Caco-2 (cell line): Measurements from ENCODE around the gene CEP95. TPM values are rescaled to one million over a fixed set of nuclear protein-coding genes. Genes with fewer than 3 reads are reported as not detected.
"Not testable (repeated sequence)": the region's sequence is repeated elsewhere in the genome, so short reads cannot be mapped to it uniquely, and the experiment has no call there.

Source experiments
- BruUV-seq: library from RNA; stranded (reverse); fragments of 400-500 nt; replicated peaks from 2 replicates; lab custom pipeline; 2021; lab: Mats Ljungman, UMichigan
- CTCF ChIA-PET: fragments of 300-600 bp; sonication (Branson Sonifier 250); formaldehyde crosslinking; loops from one replicate; lab custom pipeline; 2022; ENCODE audit warnings: antibody characterized with exemption; lab: Charles Lee
- POLR2A ChIA-PET: fragments of 300-600 bp; sonication (Branson Sonifier 250); formaldehyde crosslinking; loops from one replicate; lab custom pipeline; 2022; ENCODE audit warnings: antibody characterized with exemption; lab: Charles Lee
- DNase-seq, 2 experiments: peaks; one replicate each; pipeline versions ENCODE4 v3.0.0 to v3.0.0-alpha.2; 2020 to 2022
- H3K27me3 ChIP-seq: replicated peaks from 2 replicates; pipeline ENCODE4 v1.6.0; 2011; ENCODE audit warnings: low read length; ENCODE audit not compliant: control insufficient read depth, insufficient read depth
- H3K36me3 ChIP-seq: 2 replicates; pipeline ENCODE4 v1.5.1; 2011; ENCODE audit warnings: low read length; ENCODE audit not compliant: control insufficient read depth, insufficient read depth
- H3K4me1 ChIP-seq: fragments of 250-450 bp; sonication (Bioruptor Pico); 2 replicates; pipeline ENCODE4 v1.5.1; 2020; ENCODE audit warnings: mild to moderate bottlenecking
- H3K4me3 ChIP-seq: 2 replicates; pipeline ENCODE4 v1.5.1; 2011; ENCODE audit warnings: low read depth, mild to moderate bottlenecking, control low read depth, low read length
- H3K9me3 ChIP-seq: fragments of 250-450 bp; sonication (Bioruptor Pico); 2 replicates; pipeline ENCODE4 v1.5.1; 2020; ENCODE audit warnings: mild to moderate bottlenecking, moderate library complexity
- H3K27ac Mint-ChIP-seq: one replicate; pipeline ENCODE4 v1.8.0; 2022; ENCODE audit warnings: mixed read lengths; ENCODE audit not compliant: unreplicated experiment
- H3K27me3 Mint-ChIP-seq: one replicate; pipeline ENCODE4 v1.8.0; 2022; ENCODE audit warnings: mixed read lengths; ENCODE audit not compliant: insufficient read depth, unreplicated experiment
- H3K36me3 Mint-ChIP-seq: one replicate; pipeline ENCODE4 v1.8.0; 2022; ENCODE audit warnings: mild to moderate bottlenecking, mixed read lengths; ENCODE audit not compliant: insufficient read depth, unreplicated experiment
- H3K4me1 Mint-ChIP-seq: one replicate; pipeline ENCODE4 v1.8.0; 2022; ENCODE audit warnings: low read depth, mixed read lengths; ENCODE audit not compliant: unreplicated experiment
- H3K4me3 Mint-ChIP-seq: one replicate; pipeline ENCODE4 v1.8.0; 2022; ENCODE audit warnings: mild to moderate bottlenecking, moderate library complexity, mixed read lengths; ENCODE audit not compliant: unreplicated experiment
- H3K9me3 Mint-ChIP-seq: one replicate; pipeline ENCODE4 v1.8.0; 2022; ENCODE audit warnings: mixed read lengths; ENCODE audit not compliant: unreplicated experiment
- intact Hi-C: fragments of 100-400 bp; cut with micrococcal nuclease; formaldehyde crosslinking; loops from one replicate; pipeline ENCODE4 v1.10.0; 2022; ENCODE audit not compliant: unreplicated experiment
- total RNA-seq: library from RNA; stranded (reverse); gene quantifications from 2 replicates; pipeline ENCODE4 v1.2.3, GENCODE V29; 2022
- TF ChIP-seq, protein P1 (sequence below), 2 experiments: fragments of 200-600 bp in 1 of 2; IDR thresholded peaks; 1 replicate in 1 of 2; 2 replicates in 1 of 2; pipeline versions ENCODE4 v1.5.1 to v1.8.0; 2011 to 2022; ENCODE audit warnings: antibody characterized with exemption in 1 of 2, control low read depth in 1 of 2, inconsistent platforms in 1 of 2, low read depth in 1 of 2, low read length in 1 of 2, mild to moderate bottlenecking in 1 of 2, moderate library complexity in 1 of 2; ENCODE audit not compliant: insufficient read depth in 1 of 2, severe bottlenecking in 1 of 2, unreplicated experiment in 1 of 2

Gene CEP95
- total RNA-seq, 1 experiment from 2014 or later, result 63.6 TPM

DNA sequence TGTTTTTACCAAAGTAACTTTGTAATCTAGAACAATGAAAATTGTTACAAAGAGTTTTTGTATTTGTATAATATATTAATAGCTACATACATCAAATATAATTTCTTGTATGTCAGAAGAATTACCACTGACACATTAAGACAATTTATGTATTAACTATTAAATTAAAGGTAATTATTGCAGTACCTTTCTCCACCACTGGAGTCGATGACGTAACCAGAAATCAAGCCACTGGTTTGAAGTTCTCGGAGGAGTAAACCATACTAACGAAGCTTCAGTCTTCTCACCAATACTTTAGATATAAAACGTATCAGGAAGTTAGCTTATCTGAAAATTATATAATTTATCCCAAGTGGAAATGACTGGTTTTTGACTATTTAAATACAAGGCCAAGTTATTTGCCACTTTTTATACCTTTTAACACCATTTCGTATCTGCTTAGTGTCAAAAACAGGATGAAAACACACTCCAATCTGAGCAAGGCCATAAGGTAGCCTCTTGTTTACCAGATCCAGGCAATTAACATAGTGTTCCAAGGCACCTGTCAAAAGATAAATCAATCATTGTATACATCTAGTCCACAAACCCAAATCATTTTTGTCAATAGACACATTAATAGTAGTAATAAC lies 14.2 kb upstream of the CEP95 start:
- no peak overlapping the region for H3K4me3 ChIP-seq

DNA sequence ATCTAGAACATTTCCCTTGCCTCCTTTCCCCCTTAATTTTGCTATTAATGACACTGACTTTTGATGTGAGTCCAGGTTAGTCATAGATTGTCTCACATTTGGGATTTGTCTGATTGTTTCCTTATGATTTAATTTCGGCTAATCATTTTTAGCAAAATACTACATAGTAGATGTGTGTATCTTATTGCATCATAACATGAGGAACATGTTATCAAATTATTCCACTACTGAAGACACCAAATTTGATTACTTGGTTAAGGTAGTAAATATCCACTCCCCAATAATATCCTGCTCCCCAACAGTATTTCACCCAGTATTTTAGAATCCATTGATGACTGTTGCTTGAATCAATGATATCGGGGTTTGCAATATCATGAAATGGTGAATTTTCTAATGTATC lies 12.7 kb upstream of the CEP95 start:
- Histone ChIP-seq H3K27me3 (no peaks in the 10 kb centered on the region), H3K4me3 (no peak overlapping the region)

More for the DNA sequence above, 14.2 kb upstream of the CEP95 start:
- TF ChIP-seq, protein P1, sequence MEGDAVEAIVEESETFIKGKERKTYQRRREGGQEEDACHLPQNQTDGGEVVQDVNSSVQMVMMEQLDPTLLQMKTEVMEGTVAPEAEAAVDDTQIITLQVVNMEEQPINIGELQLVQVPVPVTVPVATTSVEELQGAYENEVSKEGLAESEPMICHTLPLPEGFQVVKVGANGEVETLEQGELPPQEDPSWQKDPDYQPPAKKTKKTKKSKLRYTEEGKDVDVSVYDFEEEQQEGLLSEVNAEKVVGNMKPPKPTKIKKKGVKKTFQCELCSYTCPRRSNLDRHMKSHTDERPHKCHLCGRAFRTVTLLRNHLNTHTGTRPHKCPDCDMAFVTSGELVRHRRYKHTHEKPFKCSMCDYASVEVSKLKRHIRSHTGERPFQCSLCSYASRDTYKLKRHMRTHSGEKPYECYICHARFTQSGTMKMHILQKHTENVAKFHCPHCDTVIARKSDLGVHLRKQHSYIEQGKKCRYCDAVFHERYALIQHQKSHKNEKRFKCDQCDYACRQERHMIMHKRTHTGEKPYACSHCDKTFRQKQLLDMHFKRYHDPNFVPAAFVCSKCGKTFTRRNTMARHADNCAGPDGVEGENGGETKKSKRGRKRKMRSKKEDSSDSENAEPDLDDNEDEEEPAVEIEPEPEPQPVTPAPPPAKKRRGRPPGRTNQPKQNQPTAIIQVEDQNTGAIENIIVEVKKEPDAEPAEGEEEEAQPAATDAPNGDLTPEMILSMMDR (IDR thresholded peaks at IDR 0.05; ENCODE audit: insufficient read depth in 1 of 2, low read depth in 1 of 2, low read length in 1 of 2, severe bottlenecking in 1 of 2, unreplicated experiment in 1 of 2), result peak; percentile 33 to 51
- BruUV-seq, result no TSS peak
- no peaks in the 10 kb centered on the region for H3K27me3 ChIP-seq
- H3K4me1 ChIP-seq, result peaks cover under 1% of the 10 kb centered on the region; the same call in 1 of the 2 replicates
- peaks cover 16% of the 10 kb centered on the region for H3K4me1 Mint-ChIP-seq
- no peaks in the 10 kb centered on the region for H3K27me3 Mint-ChIP-seq
- intact Hi-C loops, result no loop called here
- POLR2A ChIA-PET, result interaction anchor here (1.0 kb wide), 1 partner anchor 13 kb away, joined by 3 read pairs; no protein-coding TSS in a partner anchor
- H3K9me3 ChIP-seq, result no peaks in the 10 kb centered on the region
- no peak overlapping the region for H3K27ac Mint-ChIP-seq
- CTCF ChIA-PET, result interaction anchor here (0.5 to 2.5 kb wide), 3 partner anchors 14 to 134 kb away, joined by 3 to 29 read pairs (median 4); partner anchors contain the start of gene CEP95
- no peaks in the 10 kb centered on the region for H3K9me3 Mint-ChIP-seq
- peaks cover 72% of the 10 kb centered on the region for H3K36me3 Mint-ChIP-seq
- H3K4me3 Mint-ChIP-seq, result no peak overlapping the region
- peaks cover 2% of the 10 kb centered on the region; the same call in 1 of the 2 replicates for H3K36me3 ChIP-seq
- peak in 1 of 2 experiments; percentile 20 for DNase-seq

DNA sequence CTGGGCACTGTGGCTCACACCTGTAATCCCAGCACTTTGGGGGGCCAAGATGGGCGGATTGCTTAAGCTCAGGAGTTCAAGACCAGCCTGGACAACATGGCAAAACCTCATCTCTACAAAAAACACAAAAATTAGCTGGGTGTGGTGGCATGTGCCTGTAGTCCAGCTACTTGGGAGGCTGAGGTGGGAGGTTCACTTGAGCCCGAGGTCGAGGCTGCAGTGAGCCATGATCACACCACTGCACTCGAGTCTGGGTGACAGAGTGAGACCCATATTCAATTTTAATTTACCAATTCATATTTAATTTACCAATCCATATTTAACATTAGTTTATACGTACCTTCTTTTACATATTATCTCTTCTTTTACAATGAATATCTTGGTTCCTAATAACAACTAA lies 11.5 kb upstream of the CEP95 start:
- intact Hi-C loops, result loop anchor here (5.0 kb wide), 1 partner anchor 188 kb away; no protein-coding TSS in a partner anchor
- H3K9me3 ChIP-seq, DNase-seq, H3K36me3 ChIP-seq, H3K4me3 ChIP-seq, POLR2A ChIA-PET, H3K9me3 Mint-ChIP-seq, H3K27me3 Mint-ChIP-seq, BruUV-seq, H3K27ac Mint-ChIP-seq, H3K27me3 ChIP-seq: not testable (repeated sequence)
- peaks cover 25% of the 10 kb centered on the region for H3K4me1 ChIP-seq
- H3K4me3 Mint-ChIP-seq, result peak overlapping the region; percentile 48
- H3K36me3 Mint-ChIP-seq, result peaks cover 88% of the 10 kb centered on the region
- H3K4me1 Mint-ChIP-seq, result peaks cover 40% of the 10 kb centered on the region
- CTCF ChIA-PET, result interaction anchor here (0.7 to 1.3 kb wide), 2 partner anchors 34 to 154 kb away, joined by 3 read pairs; no protein-coding TSS in a partner anchor

More for the DNA sequence above, 12.7 kb upstream of the CEP95 start:
- no peak overlapping the region for H3K27ac Mint-ChIP-seq
- H3K4me1 Mint-ChIP-seq, result peaks cover 29% of the 10 kb centered on the region
- H3K4me3 Mint-ChIP-seq, result no peak overlapping the region
- POLR2A ChIA-PET, result no interaction called here
- peaks cover 84% of the 10 kb centered on the region for H3K36me3 Mint-ChIP-seq
- no peaks in the 10 kb centered on the region for H3K27me3 Mint-ChIP-seq
- no peak for DNase-seq
- H3K9me3 Mint-ChIP-seq, result no peaks in the 10 kb centered on the region
- no TSS peak for BruUV-seq
- H3K4me1 ChIP-seq, result peaks cover 16% of the 10 kb centered on the region
- CTCF ChIA-PET, result no interaction called here
- TF ChIP-seq, protein P1 (IDR thresholded peaks at IDR 0.05; ENCODE audit: insufficient read depth in 1 of 2, low read depth in 1 of 2, low read length in 1 of 2, severe bottlenecking in 1 of 2, unreplicated experiment in 1 of 2), result no peak
- H3K9me3 ChIP-seq, result no peaks in the 10 kb centered on the region
- H3K36me3 ChIP-seq, result peaks cover 2% of the 10 kb centered on the region; the same call in 1 of the 2 replicates
- intact Hi-C loops, result no loop called here
